Measurements from ENCODE around the gene RAPGEF4. TPM values are rescaled to one million over a fixed set of nuclear protein-coding genes. Genes with fewer than 3 reads are reported as not detected.

Gene RAPGEF4
- total and polyA plus RNA-seq, 2 of the 13 experiments (the other 11 are each of a cell fraction or from before 2014, with no cell fraction given), result 0.78 to 0.91 TPM

DNA sequence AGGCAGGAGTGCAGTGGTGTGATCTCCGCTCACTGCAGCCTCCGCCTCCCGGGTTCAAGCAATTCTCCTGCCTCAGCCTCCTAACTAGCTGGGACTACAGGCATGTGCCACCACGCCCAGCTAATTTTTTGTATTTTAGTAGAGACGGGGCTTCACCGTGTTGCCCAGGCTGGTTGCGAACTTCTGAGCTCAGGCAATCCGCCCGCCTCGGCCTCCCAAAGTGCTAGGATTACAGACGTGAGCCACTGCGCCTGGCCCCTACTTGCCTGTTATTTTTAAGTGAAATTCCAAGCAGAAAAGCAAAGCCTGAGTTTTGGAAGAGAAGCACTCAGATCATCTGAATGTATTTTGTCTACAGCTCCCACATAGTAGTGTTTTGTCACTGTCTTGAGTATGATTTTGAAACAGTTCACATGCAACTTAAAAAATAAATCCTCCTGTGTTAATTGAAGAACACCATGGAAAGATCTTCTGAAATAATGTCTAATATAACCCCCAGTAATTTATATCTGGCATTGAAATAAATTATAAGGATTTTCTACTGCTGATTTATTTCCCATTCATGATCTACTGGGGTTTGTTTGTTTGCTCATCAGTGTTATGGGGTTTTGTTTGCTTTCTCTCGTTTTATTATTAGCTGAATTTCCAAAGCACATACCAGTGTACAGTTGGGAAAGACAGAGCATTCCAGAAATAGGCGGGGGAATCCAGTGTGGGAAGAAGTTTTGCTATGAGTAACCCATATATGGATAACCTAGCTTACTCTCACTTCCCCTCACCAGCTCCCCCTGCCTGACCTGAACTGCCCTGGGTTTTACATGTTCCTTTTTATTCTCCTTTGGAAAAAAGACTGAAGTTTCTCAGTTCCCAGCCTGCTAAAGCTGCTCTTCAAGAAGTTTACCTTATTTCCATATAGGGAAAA lies 259.9 kb downstream of the RAPGEF4 start (continued):
- TF ChIP-seq, protein P1, sequence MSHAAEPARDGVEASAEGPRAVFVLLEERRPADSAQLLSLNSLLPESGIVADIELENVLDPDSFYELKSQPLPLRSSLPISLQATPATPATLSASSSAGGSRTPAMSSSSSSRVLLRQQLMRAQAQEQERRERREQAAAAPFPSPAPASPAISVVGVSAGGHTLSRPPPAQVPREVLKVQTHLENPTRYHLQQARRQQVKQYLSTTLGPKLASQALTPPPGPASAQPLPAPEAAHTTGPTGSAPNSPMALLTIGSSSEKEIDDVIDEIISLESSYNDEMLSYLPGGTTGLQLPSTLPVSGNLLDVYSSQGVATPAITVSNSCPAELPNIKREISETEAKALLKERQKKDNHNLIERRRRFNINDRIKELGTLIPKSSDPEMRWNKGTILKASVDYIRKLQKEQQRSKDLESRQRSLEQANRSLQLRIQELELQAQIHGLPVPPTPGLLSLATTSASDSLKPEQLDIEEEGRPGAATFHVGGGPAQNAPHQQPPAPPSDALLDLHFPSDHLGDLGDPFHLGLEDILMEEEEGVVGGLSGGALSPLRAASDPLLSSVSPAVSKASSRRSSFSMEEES (CRISPR knock-in tag; IDR thresholded peaks at IDR 0.05), result no peak
- TF ChIP-seq GATA4 (IDR thresholded peaks at IDR 0.05; ENCODE audit: borderline replicate concordance, low read depth), result no peak
- TF ChIP-seq ZNF709 (CRISPR knock-in tag; IDR thresholded peaks at IDR 0.05), result no peak
- TF ChIP-seq KIAA2018 (CRISPR knock-in tag; IDR thresholded peaks at IDR 0.05; ENCODE audit: borderline replicate concordance), result no peak
- TF ChIP-seq RFX1 (IDR thresholded peaks at IDR 0.05), result no peak
- no peak for TF ChIP-seq TGIF2 (CRISPR knock-in tag; IDR thresholded peaks at IDR 0.05)
- TF ChIP-seq, protein P2, sequence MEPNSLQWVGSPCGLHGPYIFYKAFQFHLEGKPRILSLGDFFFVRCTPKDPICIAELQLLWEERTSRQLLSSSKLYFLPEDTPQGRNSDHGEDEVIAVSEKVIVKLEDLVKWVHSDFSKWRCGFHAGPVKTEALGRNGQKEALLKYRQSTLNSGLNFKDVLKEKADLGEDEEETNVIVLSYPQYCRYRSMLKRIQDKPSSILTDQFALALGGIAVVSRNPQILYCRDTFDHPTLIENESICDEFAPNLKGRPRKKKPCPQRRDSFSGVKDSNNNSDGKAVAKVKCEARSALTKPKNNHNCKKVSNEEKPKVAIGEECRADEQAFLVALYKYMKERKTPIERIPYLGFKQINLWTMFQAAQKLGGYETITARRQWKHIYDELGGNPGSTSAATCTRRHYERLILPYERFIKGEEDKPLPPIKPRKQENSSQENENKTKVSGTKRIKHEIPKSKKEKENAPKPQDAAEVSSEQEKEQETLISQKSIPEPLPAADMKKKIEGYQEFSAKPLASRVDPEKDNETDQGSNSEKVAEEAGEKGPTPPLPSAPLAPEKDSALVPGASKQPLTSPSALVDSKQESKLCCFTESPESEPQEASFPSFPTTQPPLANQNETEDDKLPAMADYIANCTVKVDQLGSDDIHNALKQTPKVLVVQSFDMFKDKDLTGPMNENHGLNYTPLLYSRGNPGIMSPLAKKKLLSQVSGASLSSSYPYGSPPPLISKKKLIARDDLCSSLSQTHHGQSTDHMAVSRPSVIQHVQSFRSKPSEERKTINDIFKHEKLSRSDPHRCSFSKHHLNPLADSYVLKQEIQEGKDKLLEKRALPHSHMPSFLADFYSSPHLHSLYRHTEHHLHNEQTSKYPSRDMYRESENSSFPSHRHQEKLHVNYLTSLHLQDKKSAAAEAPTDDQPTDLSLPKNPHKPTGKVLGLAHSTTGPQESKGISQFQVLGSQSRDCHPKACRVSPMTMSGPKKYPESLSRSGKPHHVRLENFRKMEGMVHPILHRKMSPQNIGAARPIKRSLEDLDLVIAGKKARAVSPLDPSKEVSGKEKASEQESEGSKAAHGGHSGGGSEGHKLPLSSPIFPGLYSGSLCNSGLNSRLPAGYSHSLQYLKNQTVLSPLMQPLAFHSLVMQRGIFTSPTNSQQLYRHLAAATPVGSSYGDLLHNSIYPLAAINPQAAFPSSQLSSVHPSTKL (CRISPR knock-in tag; IDR thresholded peaks at IDR 0.05), result peak; percentile 63
- no peak for TF ChIP-seq THAP11 (CRISPR knock-in tag; IDR thresholded peaks at IDR 0.05)
- no peak for TF ChIP-seq IRX3 (CRISPR knock-in tag; IDR thresholded peaks at IDR 0.05; ENCODE audit: borderline replicate concordance, low read depth)
- TF ChIP-seq EED (CRISPR knock-in tag; IDR thresholded peaks at IDR 0.05), result no peak
- TF ChIP-seq DR1 (CRISPR knock-in tag; IDR thresholded peaks at IDR 0.05), result no peak
- no peak for TF ChIP-seq ZKSCAN5 (CRISPR knock-in tag; IDR thresholded peaks at IDR 0.05)

Measured in HepG2 (cell line).